Kidney epithelial cell (primary cell): ENCODE results near the gene ALX4. TPM values are rescaled to one million over a fixed set of nuclear protein-coding genes. Genes with fewer than 3 reads are reported as not detected.

Source experiments
- DNase-seq: peaks from one replicate; pipeline ENCODE4 v3.0.0-alpha.2; 2010; ENCODE audit warnings: low read depth
- H3K27me3 ChIP-seq: 2 replicates; pipeline ENCODE4 v1.6.0; 2011; ENCODE audit warnings: low read length; ENCODE audit not compliant: control insufficient read depth, insufficient read depth
- H3K36me3 ChIP-seq: 2 replicates; pipeline ENCODE4 v1.5.1; 2011; ENCODE audit warnings: low read length; ENCODE audit not compliant: control insufficient read depth, insufficient read depth
- H3K4me3 ChIP-seq: 2 replicates; pipeline ENCODE4 v1.5.1; 2011; ENCODE audit warnings: low read depth, mild to moderate bottlenecking, control low read depth, low read length
- CTCF ChIP-seq: IDR thresholded peaks from 2 replicates; pipeline ENCODE4 v1.5.1; 2011; ENCODE audit warnings: mild to moderate bottlenecking, moderate library complexity, low read length, control low read depth, inconsistent platforms; ENCODE audit not compliant: insufficient read depth, poor library complexity, severe bottlenecking
- total RNA-seq: library from RNA; depleted of rRNA; stranded (reverse); fragments of >200 nt; gene quantifications from 2 replicates; pipeline ENCODE4 v1.2.3, GENCODE V29; 2015

Gene ALX4
- total RNA-seq, 1 donor from 2014 or later, result not detected

- Histone ChIP-seq H3K36me3 (no peaks in the 10 kb centered on the region), H3K27me3 (peaks cover 99% of the 10 kb centered on the region), H3K4me3 (no peak overlapping the region)
- TF ChIP-seq CTCF, result no peak
- no peak for DNase-seq
These were observed 1.6 kb downstream of the ALX4 start for GRCh38 chr11:44308256-44308922.

GRCh38 chr11:44307340-44308099, 2.4 kb downstream of the ALX4 start:
- peaks cover 98% of the 10 kb centered on the region for H3K27me3 ChIP-seq
- no peak overlapping the region for H3K4me3 ChIP-seq
- H3K36me3 ChIP-seq, result no peaks in the 10 kb centered on the region
- no peak for TF ChIP-seq CTCF
- DNase-seq, result no peak

- TF ChIP-seq CTCF, result no peak
- Histone ChIP-seq H3K36me3 (no peaks in the 10 kb centered on the region), H3K27me3 (peaks cover 98% of the 10 kb centered on the region), H3K4me3 (no peak overlapping the region)
- DNase-seq, result no peak
These were observed 3.1 kb downstream of the ALX4 start for GRCh38 chr11:44306918-44307244.

GRCh38 chr11:44306052-44306917, 3.7 kb downstream of the ALX4 start:
- DNase-seq, result no peak
- TF ChIP-seq CTCF, result no peak
- peaks cover 93% of the 10 kb centered on the region for H3K27me3 ChIP-seq
- H3K4me3 ChIP-seq, result peak overlapping the region; percentile 37
- no peaks in the 10 kb centered on the region for H3K36me3 ChIP-seq

GRCh38 chr11:44305470-44306051, 4.4 kb downstream of the ALX4 start:
- H3K4me3 ChIP-seq, result peak overlapping the region; percentile 37
- H3K36me3 ChIP-seq, result no peaks in the 10 kb centered on the region
- H3K27me3 ChIP-seq, result peaks cover 86% of the 10 kb centered on the region
- TF ChIP-seq CTCF, result no peak
- no peak for DNase-seq
